HG03060 (cell line): Measurements from ENCODE around the gene KDELR1.

Source experiments
- ATAC-seq: cut with Tn5 transposase; IDR thresholded peaks from one replicate; pipeline ENCODE4 v1.9.1; 2021; ENCODE audit warnings: low read depth, moderate number of reproducible peaks; ENCODE audit not compliant: unreplicated experiment

KDELR1 gene

DNA sequence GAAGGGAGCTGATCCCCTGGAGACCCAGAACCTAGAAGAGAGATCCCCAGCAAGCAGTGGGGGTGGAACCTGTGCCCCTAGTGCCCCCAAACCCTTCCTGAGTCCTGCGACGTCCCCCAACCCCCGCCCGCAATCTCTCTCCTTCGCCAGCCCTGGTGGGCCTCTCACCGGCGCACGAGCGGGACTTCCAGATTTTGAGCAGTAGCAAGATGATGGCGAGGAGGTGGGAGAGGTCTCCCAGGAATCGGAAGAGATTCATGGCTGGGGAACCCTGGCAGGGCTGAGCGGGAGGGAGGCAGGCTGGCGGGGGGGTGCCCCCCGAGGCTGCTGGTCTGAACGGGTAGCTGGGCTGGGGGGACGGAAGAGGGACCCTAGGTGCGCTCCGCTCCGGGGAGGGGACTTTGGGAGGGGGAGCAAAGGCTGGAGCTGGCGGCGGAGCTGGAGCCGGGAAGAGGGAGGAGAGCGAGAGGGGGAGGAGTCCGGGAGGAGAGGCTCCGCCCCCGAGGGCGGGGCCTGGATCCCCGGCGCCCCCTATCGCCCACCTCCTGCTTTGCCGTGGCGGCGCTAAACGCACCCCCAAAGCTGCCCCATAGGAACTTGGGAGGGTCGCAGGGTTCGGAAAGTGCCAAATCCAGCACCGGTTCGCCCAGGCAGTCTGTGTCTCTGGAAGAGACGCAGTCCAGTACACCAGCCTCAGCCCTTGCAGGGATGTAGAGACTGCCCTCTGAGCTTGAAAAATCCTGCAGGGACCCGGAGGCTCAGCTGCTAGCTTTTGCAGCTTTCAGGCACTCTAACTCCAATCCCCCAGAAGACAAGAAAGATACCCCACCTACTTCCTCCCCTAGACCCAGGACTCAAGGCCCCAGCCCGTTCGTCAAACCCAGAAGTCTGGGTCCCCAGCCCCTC lies at the start of gene KDELR1:
Gene KDELR1 (minus strand): TSS at position 452 of the 906 bp plus-strand sequence. CDS start 193 bp downstream, at position 259.
- ATAC-seq = no peak

DNA sequence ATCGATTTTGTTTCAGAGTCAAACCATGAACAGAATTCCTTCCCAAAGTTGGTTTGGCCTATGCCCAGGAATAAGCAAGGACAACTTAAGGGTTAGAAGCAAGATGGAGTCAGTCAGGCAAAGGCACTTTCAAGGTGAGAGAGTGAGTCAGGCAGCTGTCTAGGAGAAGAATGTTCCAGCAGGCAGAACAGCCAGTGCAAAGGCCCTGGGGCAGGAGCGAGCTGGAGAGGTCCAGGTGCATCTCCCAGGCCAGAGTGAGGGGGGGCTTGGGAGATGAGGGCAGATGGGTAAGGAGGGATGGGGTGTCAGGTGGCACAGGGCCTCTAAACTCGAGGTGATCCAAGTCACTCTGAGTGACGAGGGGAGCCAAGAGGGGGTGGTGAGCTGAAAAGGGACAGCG lies 45.2 kb upstream of the KDELR1 start:
- no peak for ATAC-seq

DNA sequence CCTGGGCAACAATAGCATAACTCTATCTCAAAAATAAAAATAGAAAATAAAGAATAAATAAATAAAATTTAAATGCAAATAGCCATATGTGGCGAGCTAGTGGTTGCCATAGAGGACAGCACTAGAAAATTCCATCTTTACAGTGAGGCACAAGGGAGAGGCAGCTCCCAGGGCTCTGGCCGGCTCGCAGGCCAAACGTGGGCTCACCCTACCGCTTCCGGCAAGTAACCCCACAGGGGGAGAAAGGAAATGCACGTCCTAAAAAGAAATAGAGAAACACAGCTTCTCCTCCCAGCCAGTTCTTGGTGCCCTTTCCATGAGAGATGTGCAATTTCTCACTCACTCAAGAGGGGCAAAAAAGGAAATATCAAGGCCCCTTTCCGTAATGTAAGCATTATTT lies 42.0 kb upstream of the KDELR1 start:
- no peak for ATAC-seq

DNA sequence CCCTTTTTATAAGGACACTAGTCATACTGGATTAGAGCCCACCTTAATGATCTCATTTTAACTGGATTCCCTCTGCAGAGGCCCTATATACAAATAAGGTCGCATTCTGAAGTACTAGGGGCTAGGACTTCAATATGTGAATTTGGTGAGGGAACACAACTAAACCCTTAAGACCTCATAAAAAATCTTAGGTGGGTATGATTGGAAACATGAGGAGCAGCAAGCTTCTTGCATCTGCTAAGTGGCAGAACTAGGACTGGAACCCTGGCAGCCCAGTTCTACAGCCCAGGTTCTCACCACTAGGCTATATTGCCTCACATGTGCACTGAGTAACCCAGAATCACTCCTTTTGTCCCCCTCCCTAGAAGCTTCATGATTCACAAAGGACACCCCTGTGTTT lies 37.3 kb upstream of the KDELR1 start:
- ATAC-seq = no peak

DNA sequence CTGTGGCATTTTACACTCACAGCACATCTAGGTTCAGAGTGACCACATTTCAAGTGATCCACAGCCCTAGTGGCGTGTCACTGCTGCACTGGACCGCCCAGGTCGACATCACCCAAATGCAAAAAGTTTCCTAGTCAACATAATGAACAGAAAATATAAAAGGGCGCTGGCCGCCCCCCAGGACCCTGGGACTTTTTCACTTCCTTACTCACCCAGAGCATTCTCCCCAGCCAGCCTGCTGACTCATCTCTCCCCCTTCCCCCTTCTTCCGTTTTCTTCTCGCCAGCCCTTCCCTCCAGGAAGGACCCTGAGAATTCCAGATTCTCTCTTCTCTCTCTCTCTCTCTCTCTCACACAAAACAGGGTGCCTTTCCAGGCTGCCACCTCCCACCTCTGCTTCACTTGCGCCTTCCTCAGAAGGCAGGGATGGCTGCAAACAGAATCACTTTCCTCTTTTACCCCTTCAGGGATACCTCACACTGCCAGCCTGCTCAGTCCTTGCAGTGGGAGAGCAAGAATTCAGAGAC lies 33.4 kb upstream of the KDELR1 start:
- ATAC-seq = no peak

DNA sequence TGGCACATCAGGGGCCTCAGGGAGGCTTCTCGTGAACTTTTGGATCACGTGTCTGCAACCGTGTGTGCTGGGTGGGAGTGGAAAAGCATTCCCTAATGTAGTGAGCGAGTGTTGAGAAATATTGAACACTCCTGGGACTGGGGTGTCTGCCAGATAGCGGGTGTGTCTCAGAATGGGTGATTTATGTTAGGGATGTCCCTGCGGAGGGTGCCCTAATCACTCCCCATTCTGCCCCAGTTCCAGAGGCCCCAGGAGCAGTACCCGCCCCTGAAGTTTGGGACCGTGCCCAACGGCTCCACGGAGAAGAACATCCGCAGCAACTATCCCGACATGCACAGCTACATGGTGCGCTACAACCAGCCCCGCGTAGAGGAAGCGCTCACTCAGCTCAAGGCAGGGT lies 30.2 kb upstream of the KDELR1 start:
- ATAC-seq = no peak

DNA sequence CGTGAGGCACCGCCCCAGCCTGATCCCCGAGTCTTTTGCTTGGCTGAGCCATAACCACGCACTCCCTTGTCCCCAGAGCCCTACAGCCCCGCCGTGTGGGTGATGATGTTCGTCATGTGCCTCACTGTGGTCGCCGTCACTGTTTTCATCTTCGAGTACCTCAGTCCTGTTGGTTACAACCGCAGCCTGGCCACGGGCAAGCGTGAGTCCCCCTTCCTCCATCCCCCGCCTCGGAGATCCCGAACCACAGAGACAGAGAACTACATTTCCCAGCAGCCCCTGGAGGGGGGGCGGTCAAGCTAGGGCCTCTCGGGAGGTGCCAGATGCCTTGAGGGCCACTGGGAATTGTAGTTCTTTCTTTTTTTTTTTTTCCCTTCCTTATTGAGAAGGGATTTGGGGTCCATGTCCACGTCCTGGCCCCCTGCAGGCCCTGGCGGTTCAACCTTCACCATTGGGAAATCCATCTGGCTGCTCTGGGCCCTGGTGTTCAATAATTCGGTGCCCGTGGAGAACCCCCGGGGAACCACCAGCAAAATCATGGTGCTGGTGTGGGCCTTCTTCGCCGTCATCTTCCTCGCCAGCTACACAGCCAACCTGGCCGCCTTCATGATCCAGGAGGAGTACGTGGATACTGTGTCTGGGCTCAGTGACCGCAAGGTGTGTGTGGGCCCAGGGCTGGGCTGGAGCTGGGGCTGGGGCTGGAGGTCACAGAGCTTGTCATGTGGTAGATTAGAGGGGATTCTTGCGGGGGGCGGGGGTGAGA lies 28.0 kb upstream of the KDELR1 start:
- ATAC-seq = no peak

DNA sequence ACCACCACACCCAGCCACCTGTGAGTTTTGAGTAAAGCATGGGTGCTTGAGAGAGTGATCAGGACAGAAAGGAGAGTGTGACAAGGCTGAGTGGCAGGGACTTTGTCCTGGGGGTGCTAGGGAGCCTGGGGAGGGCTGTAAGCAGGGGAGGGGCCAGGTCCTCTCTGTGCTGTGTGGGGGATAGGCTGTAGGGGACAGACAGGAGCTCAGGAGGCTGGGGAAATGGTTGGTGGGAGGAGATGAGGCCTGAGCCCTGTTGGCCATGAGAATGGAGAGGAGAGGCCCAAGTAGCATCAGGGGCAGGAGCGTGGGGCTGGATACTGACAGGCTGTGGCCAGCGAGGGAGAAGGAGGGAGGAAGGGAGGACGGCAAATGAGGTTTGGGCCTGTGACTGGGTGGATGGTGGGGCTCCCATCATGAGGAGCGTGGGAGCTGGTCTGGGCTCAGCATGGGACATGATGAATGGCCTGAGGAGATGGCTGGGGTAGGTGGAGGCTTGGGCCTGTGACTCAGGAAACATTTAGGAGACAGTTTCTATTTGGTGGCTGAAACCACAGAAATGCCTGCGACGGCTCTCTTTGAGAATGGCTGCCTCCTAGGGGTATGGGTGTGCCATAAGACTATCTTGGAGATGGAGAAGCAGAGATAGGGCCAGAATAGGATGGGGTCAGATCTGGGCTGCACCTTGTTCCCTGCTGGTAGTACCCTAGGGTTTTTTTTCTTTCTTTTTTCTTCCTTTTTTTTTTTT lies 27.1 kb upstream of the KDELR1 start:
- ATAC-seq = no peak

DNA sequence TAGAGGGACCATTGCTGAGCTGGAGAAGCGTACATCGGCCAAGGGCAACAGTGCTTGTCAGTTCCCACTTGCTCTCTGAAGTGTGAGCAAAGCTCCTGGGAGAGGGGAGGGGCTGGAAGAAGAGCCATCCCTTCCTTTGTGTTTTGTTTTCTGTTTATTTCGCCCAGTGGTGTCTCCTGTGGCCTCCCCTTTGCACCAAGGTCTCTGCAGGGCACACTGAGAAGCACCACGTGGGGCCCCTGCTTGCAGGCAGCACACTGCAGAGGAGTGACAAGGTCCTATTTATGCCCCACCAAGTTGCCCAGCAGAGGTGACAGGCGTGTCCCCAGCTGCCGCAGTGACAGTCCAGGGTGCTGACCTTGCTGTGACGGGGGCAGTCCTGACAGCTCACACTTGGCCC lies 26.1 kb upstream of the KDELR1 start:
- ATAC-seq = no peak

DNA sequence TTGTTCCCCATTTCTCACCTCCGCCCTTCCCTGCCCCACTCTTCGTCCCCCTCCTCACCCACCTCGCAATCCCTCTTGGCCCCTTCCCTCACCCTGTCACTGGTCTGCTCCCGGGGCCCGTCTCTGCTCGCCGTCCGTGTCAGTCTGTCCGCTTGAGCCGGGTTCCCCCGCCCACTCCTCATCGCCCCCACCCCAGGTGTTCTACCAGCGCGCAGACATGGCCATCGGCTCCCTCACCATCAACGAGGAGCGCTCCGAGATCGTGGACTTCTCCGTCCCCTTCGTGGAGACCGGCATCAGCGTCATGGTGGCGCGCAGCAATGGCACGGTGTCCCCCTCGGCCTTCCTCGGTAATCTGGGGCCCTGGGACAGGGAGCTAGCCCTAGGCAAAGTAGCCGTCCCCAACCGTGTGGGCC lies 24.5 kb upstream of the KDELR1 start:
- ATAC-seq = no peak

DNA sequence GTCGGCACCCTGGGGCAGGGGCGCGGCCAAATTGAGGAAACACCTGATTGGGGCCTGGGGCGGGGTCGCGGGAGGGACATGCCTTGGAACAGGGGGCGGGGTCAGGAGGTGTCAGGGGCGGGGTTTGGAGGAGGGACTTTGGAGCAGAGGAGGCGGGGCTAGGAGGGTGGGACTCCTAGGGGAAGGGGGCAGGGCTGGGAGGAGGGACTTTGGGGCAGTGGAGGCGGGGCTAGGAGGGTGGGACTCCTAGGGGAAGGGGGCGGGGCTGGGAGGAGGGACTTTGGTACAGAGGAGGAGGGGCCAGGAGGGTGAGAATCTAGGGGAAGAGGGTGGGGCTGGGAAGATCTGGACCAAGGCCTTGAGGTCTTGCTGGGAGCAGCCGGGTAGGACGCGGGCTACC lies 24.0 kb upstream of the KDELR1 start:
- no peak for ATAC-seq

DNA sequence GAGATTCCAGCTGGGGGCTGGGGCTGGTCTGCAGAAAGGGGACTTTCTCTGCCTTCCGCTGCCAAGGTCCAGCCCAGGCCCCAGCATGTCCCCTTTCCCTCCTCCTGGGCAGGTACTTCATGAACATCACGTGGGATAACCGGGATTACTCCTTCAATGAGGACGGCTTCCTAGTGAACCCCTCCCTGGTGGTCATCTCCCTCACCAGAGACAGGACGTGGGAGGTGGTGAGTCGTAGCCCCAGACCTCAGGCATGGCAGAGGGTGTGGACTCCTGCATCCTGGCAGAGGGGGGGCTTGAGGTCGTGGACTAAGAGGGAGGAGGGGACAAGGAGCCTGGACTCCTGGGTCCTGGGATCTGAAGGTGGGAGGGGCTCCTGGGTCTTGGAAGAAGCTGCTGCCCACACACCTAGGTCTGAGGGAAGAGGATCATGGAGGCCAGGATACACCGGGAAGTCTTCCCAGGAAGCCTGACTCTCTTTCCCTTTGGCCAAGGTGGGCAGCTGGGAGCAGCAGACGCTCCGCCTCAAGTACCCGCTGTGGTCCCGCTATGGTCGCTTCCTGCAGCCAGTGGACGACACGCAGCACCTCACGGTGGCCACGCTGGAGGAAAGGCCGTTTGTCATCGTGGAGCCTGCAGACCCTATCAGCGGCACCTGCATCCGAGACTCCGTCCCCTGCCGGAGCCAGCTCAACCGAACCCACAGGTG lies 22.7 kb upstream of the KDELR1 start:
- ATAC-seq = no peak

DNA sequence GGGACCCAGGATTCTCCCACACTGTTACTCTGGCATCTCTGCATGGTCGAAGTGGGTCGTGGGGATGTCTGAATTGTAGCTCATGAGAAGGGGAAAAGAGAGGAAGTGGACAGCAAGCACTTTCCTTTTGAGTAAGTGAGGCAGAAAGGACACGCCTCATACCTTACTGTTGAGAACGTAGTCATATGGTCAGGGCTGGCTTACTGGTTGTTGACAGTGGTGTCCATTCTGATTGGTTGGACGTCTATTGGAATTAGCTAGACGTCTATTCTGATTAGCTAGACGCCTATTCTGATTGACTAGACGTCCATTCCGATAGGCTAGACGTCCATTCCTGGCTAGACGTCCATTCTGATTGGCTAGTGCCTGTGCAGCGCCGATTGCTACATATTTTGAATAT lies 14.5 kb upstream of the KDELR1 start:
- ATAC-seq = no peak

DNA sequence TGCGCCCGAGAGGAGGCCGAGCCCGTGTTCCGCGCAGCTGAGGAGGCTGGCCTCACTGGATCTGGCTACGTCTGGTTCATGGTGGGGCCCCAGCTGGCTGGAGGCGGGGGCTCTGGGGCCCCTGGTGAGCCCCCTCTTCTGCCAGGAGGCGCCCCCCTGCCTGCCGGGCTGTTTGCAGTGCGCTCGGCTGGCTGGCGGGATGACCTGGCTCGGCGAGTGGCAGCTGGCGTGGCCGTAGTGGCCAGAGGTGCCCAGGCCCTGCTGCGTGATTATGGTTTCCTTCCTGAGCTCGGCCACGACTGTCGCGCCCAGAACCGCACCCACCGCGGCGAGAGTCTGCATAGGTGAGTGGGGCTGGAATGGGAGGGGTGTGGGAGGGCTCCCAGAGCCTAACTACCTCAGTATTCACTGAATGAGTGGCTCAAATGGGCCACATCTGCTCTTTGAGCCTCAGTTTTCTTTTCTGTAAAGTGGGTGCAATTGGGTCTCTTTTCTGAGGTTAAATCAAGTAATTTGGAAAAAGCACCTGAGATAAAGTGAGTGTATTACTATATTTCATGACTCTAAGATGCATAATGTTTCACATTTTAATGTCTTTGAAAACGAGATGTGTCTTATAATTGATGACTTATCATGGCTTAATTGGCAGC lies 13.8 kb upstream of the KDELR1 start:
- ATAC-seq = no peak

DNA sequence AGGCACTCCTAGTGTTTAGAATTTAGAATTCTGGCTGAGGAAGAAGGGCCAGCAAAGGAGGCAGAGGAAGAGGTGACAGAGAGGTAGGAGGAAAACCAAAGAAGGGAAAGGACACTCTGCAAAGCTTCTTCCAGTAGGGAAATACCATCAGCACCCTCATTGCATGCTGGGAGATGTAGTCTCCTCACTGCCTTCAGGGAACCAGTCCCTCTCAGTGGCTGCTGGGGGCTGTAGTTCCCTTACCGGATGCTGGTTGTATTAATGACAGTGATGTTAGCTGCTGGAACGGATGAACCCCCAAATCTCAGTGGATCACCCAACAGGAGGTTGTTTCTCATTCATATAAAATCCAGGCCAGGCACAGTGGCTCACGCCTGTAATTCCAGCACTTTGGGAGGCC lies 12.3 kb upstream of the KDELR1 start:
- no peak for ATAC-seq

DNA sequence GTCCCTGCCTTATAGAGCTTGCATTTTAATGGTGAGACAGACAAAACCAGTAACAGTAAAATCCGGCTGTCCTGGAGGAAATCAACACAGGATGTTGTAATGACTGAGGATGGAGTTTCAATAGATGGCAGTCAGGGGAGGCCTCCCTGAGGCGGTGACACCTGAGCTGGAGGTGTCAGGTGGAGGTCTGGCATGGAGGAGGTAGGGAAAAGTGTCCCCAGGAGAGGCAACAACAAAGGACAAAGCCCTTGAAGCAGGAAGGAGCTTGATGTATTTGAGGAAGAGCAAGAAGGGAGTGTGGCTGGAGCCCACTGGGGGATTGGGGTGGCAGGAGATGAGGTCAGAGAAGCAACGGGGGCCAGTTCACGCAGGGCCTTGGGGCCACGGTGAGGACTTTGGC lies 9.9 kb upstream of the KDELR1 start:
- ATAC-seq = no peak

DNA sequence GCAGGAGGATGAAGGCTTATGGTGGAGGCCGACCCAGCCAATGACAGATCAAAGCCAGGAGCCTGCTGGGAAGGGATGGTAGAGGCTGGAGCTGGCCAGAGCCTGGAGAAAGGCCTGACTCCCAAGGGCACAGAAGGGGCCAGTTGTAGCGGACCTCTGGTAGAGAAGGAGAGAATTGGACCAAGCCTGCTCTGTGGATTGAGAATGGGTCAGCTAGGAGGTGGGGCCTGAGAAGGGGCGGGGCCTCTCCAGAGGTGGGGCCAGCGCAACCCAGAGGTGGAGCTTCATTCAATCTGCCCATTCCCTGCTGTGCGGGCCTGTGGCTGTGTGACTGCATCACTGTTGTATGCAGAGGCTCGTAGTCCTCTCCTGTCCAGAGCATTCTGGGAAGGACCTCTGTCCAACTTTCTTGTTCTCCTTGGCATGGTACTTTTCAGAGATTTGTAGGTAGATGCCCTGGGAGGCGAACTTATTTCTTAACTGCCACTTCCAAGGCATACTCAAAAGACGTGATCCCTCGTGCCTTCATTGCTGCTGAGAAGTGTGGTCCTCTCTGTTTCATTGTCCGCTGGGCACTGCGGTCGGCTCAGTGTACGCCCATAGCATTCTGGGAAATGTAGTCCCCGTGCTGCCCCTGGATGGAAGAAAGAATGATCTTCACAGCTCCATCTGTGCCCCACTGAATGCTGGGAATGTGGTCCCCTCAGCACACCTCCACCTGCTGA lies 8.8 kb upstream of the KDELR1 start:
- ATAC-seq = no peak

DNA sequence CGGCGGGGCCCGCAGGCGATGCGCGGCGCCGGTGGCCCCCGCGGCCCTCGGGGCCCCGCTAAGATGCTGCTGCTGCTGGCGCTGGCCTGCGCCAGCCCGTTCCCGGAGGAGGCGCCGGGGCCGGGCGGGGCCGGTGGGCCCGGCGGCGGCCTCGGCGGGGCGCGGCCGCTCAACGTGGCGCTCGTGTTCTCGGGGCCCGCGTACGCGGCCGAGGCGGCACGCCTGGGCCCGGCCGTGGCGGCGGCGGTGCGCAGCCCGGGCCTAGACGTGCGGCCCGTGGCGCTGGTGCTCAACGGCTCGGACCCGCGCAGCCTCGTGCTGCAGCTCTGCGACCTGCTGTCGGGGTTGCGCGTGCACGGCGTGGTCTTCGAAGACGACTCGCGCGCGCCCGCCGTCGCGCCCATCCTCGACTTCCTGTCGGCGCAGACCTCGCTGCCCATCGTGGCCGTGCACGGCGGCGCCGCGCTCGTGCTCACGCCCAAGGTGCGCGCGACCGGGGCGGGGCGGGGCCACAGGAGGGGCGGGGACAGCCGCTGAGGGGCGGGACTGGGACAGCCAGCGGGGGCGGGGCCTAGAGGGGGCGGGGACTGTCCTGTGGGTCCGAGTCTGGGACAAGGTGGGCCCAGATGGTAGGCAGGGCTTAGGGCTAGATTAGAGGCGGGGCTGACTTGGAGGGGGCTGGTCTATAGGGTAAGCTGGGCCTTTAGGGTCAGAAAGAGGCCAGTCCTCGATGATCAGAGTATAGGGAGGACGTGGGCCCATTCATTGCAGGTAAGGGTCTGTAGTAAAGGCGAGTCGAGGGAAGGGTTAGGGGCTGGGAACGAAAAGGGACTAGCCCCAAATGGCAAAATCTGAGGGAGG lies 7.3 kb upstream of the KDELR1 start:
- ATAC-seq = no peak
